Myometrial cell (primary cell): ENCODE results near the gene ROMO1. TPM values are rescaled to one million over a fixed set of nuclear protein-coding genes. Genes with fewer than 3 reads are reported as not detected.

ENCODE experiments used
- total RNA-seq: library from RNA; depleted of rRNA; stranded (reverse); fragments of >200 nt; gene quantifications from 2 replicates; pipeline ENCODE4 v1.2.3, GENCODE V29; 2015

Gene ROMO1
- total RNA-seq = 638 and 750 TPM in 2 replicates

GRCh38 chr20:35699127-35699956 lies at the start of gene ROMO1, which contains the start of gene NFS1:
Gene ROMO1, plus strand, starts transcription at chr20:35699405. Its CDS starts 228 bp downstream, at chr20:35699633.
Gene NFS1, minus strand, starts transcription at chr20:35699352. Its CDS starts 64 bp downstream, at chr20:35699288.

DNA sequence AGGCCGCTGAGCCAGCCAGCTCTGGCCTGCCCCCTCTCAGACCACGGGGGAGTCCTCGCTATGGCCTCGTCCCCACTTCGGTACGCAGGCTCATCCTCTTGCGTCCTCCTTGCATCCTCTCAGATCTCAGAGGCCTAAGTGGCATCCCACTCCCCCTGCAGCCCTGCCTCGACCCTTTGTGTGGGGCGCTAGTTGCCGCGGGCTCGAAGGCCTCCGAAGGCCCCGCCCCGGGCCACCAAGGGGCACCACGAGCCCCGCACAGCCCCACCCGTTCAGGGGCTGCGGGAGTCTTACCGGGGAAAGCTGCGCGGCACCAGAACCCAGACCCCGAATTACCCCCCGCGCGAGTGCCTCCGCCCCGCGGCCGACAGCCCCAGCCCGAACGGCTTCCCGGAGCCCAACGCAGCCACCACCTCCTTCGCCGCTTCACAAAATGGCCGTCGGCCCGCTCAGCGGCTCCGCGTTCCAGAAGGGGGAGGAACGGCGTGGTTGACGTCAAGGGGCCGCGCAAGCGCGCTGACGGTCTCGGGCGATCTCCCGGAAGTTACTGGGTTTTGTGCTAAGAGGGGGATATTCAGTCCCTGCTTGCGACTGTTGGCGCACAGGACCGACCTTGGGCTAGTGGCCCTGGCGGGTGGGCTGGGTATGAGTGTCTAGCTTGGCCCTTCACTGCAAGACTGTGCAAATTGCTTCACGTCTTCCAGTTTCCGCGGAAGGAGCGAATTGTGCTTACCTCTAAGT lies 34.6 kb upstream of the ROMO1 start, which contains the start of the genes CPNE1 and RBM12:
Gene CPNE1 (minus strand): TSS at position 435 of the 741 bp plus-strand sequence. CDS start 31,977 bp downstream, outside the sequence.
Gene RBM12 (minus strand): TSS at position 435 of the 741 bp plus-strand sequence. CDS start 9,578 bp downstream, outside the sequence.

DNA sequence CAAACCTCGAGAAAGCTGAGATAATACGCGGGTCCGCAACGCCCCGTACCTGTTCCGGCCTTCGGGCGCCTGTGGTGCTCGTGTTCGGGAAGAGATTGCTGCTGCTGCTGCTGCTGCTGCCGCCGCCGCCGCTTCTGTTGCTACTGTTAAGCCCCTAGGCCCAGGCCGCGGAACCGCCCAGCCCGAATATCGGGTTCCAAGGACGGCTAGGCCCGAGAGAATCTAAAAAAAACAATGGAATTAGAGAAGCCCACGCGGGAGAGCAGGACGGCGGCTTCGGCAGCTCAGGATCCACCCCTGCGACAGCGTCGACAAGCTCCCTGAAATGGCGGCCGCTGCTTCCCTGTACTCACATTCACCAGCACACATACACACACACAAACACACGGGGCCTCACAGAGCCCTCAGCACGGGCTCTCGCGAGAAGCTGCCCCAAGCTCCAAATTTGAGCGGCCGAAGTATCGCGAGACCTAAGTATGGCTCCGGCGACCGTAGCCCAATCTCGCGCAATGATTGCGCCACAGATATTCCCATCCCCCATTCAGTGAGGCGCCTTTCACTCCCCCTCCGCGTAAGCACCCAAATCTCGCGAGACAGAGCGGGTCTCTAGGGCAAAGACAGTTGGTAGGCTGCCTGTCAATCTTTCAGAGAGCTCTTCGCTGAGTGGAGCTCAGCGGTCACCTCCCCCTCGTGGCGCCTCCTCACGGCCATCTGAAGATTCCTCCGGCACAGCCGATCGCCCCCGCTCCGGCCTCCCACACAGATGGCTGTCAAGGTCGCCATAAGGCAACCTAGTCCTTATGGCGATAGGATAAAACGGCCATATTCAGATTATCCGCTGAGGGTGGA lies 42.9 kb downstream of the ROMO1 start, which contains the start of gene RBM39:
Gene RBM39 (minus strand): TSS at position 369 of the 849 bp plus-strand sequence. CDS start 1,386 bp downstream, outside the sequence.

Other genes starting within 250 kb of the ROMO1 start
- 28.0 and 28.2 TPM in 2 replicates for gene CEP250, start 243.8 kb upstream of the ROMO1 start, total RNA-seq
- gene C20orf173, start 169.8 kb upstream of the ROMO1 start, total RNA-seq = not detected in 2 replicates
- 325 and 413 TPM in 2 replicates for gene ERGIC3, start 157.3 kb upstream of the ROMO1 start, total RNA-seq
- gene SPAG4, start 83.6 kb upstream of the ROMO1 start, total RNA-seq = 9.8 and 9.9 TPM in 2 replicates
- gene CPNE1, start 34.5 kb upstream of the ROMO1 start, total RNA-seq = 142 and 148 TPM in 2 replicates
- gene RBM12, start 34.5 kb upstream of the ROMO1 start, total RNA-seq = 34.0 TPM in 2 replicates
- 24.6 and 50.5 TPM in 2 replicates for gene NFS1, start 53 bp upstream of the ROMO1 start, total RNA-seq
- gene RBM39, start 42.9 kb downstream of the ROMO1 start, total RNA-seq = 119 and 134 TPM in 2 replicates
- gene PHF20, start 72.6 kb downstream of the ROMO1 start, total RNA-seq = 21.0 and 21.3 TPM in 2 replicates